Hypothalamus (tissue), 51 donors: Measurements from ENCODE around the gene SPON1.

Experiments
- DNase-seq, 51 donors: peaks; one replicate each; lab custom pipeline; 2025; lab: John Stamatoyannopoulos, UW

SPON1 gene

DNA sequence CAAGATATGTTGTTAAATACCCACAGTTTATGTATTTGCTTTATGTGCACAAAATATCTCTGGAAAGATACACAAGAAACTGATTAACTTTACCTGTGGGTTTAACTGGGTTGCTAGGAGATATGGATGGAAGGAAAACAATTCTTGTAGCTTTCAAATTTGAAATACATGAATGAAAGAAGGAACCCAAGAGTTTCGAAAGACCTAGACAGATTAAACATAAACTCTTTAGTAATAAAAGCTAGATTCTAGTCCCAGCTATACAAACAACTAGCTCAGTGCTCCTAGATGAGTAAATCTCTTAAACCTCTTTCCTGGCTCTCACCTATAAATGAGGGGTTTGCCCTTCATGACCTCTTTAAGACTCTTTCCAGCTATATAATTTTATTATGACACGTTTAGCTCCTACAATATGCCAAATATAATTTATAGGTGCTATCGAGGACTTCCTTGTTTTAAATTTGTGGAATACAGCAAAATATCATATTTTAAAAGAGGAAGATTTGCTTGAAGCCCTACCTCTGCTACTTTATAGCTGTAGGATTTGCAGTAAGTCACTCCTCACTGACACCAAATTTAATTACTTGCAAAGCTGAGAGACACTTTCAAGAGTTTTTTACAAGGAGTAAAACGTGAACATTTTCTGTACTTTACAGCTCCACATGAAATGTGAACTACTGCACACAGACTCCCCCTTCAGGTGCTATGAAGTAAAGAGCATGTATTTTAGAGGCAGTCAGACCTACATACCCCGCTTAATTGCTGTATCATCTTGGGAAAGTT lies 345.8 kb downstream of the SPON1 start:
- peak in 1 of 51 donors; percentile 6 for DNase-seq

DNA sequence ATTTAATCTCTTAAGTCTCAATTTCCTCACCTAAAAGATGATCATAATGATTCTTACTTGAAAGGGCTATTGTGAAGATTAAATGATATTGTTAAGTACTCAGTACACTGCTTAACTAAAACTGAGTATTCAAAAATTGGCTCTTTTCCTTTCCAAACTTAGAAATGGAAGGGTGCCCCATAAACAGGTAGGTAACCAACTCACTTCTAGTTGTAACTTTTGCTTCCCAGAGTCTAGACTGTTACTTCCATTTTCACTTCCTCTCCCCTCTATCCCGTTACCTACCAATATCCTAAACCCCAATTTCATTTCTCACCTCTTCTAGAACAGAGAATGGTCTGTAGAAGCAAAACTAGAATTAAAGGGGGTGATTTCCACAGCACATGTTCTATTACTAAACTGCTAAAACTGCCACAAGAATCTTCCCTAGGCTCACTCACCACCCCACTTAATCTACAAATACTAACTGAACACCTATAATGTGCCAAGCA lies 346.4 kb downstream of the SPON1 start:
- no peak for DNase-seq

DNA sequence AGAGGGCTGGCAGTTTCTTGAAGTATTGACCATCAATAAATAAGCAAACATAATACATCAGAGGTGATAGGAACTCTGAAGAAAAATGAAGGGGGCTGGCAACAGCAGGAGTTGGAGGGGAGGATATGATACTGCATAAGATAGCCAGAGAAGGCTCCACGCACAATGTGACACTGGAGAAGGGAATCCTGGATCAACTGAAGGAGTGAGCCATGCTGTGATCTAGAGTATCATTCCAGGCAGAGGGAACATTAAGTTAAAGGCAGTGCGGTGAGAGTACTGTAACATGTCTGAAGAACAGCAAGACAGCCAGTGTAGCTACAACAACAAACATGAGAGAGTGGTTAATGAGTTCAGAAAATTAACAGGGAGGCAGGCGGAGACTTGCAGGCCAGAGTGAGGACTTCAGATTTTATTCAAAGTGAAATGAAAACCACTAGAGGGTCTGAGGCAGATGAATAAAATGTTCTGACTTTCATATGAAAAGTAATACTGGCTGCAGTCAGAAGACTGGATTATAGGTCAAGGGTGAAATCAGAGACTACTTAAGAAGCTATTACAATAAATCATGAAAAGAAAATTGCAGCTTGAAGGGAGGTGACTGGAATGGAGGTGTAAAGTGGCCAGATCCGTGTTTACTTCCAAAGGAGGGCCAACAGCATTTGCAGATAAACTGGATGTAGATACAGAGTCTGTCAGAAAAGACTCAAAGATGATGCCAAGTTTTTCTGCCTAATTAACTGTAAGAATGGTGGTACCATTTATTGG lies 347.1 kb downstream of the SPON1 start:
- DNase-seq: no peak

DNA sequence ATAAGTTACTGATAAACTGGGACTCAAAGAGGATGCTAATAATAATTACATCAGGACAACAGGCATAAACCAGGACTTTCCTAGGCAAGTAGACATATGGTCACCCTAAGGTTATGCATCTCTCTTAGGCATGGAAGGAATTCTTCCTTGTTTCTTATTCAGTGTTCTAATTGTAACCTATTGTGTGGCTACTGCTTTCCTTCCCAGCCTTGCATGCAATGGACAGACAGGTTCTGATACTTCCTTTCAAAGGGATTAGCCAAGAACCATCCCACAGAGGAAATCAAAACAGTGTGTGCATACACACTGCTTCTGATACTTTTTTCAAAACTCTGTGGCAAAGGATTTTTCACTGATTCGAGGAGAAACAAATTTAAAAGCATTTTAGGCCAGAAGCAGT lies 348.2 kb downstream of the SPON1 start:
- DNase-seq: no peak

DNA sequence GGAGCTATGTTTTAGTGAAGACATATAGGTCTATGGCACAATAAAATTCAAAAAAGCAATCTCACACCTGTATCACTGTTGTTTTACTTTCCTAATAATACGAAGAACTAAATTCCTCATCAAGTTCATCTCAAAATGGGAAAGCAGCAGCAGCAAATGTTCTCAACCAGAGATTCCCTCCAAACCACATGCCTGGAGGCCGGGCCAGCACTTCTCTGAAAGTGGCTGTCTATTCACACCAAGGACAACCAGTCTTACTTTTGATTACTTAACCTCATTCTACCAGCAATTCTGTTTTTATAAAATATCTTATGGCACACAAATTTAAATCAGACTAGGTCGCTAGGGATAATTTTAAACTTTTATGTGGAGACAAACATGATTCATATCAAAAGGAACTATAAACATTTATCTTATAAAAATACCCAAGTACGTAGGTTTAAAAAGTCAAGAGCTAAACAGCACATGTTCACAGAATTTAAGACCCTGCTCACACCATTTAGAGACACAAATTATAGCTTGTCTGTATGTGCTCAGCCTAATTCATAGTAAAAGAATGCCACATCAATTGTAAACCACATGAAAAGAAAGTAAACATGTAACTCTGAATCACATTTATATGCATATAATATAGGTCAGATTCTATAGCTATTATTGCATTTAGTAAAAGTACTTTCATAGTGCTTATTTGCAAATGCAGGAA lies 350.4 kb downstream of the SPON1 start:
- no peak for DNase-seq

DNA sequence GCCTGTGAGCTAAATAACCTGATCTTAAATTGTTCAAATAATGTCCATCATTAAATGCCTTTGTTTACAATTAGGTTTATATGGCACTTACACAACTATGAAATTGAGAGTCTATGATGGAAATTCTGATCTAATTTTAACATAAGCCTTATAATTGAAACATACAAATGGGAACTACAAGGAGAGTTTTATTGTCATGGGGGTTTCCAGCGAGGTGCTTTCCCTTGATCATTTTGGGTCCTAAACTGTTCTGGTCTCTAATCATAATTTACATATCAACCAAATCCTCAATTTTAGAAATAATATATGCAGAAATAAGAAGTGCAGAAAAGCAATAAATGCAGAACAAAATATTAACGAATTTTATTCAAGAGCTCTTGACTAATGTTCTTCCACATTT lies 351.6 kb downstream of the SPON1 start:
- no peak for DNase-seq

DNA sequence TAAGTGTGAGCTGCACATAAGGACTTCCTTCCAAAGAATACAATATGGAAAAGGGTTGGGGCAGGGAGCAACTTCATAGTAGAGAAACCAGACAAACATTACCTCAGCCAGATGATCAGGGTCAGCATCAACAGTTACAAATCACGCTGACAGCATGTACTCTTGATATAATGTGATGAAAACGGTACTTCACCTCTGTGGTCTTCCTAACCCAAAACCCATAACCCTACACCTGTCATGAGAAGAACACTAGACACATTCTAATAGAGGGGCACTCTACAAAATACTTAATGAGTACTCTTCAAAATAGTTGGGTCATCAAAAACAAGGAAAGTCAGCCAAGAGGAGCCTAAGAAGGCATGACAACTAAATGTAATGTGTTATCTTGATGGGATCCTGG lies 352.6 kb downstream of the SPON1 start:
- no peak for DNase-seq
